Stimulated activated CD4-positive, alpha-beta T cell treated with anti-CD3 and anti-CD28 coated beads, TNF-alpha, amount 100 ng/mL, for 1 hour (primary cell): ENCODE results near the gene MAP4K4.

Source experiments
- DNase-seq, 3 donors: peaks; one replicate each; pipeline ENCODE4 v3.0.0-alpha.2; 2020; ENCODE audit warnings: low read depth in 3 of 3, low spot score in 1 of 3

MAP4K4 gene

DNA sequence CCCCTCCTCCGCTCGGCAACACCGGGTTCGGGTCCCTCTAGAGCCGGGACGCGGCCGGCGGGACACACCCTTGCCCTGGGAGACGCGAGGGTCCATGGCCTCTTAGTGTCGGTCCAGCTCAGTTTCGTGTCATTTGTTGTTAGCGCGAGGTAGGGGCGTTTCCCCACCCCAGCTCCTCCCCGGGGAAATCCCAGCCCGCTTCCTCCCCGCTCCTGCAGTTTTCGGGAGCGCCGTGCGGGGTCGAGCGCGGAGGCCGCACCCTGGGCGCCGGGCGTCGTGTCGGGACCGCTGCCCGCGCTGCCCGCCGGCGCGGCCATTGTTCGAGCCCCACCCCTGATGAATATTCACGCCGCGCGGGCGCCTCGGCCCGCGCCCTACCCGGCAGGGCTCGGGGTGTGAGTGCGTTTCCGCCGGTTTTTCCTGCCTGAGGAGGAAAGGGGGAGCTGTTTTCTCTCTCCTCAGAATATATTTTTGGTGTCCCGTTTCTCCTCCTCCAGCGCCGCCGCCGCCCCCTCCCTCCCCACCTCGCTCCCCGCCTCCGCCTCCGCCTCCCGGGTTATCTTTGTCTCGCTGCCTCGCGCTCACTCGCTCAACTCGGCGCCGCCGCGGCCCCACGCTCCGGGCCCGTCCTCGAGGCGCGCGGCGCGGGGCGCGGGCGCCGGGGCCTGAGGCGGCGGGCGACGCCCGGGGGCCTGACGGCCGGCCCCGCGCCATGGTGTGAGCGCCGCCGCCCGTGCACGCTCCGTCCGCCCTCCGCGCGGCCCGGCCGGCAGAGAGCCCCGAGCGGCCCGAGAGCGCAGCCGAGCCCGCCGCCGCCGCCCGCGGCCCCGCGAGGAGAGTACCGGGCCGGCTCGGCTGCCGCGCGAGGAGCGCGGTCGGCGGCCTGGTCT, at the start of gene MAP4K4:
MAP4K4 (plus strand) TSS at position 584 of the 890 bp plus-strand sequence. CDS start 374 bp downstream, outside the sequence.
- DNase-seq = peak; percentile 56 to 64 (median 63)

DNA sequence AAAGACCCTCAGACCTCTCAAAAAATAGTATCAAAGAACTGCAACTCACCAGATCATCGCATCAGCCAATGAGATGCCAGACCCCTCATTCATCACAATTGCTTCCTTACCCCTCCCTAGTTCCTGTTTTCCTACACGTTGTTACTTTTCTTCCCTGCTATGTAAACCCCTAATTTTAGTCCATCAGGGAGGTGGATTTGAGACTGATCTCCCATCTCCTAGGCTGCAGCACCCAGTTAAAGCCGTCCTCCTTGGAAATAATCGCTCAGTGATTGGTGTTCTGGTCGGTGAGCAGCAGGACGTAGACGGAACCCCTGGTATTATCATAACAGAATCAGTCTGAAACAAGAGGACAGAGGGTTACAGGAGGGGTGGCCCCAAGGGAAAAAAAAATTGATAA, 44.0 kb upstream of the MAP4K4 start:
- DNase-seq = no peak

DNA sequence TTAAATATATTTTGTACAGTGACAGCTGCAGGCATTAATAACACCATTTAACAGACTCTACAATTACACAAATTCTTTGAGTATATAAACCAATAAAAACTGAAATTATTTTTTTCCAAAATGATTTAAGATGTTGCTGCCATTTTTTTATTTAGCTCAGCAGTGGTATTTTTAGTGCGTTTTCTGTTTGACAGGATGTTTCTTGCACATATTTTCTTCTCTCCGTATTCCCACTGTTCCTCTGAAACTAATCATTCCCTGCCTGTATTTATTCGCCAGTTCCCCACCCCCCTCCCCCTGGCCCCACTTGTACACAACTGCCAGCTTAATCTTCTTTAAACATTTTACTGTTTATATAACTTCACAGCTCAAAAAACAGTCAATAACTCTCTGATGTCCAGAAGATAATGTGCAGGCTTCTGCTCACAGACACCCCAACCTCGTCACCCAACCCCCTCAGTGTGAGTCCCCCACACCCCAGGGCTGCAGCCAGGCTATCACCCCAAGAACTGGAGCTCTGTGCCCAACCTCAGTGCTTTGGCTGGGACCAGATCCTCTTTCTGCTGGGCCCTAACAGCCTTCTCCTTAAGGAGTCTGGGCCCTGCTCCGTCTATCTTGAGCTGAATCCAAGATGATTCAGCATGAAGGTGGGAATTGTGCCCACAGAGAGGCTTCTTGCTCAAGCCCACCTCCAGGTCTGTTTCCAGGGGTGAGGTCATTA, 41.6 kb upstream of the MAP4K4 start:
- no peak for DNase-seq

DNA sequence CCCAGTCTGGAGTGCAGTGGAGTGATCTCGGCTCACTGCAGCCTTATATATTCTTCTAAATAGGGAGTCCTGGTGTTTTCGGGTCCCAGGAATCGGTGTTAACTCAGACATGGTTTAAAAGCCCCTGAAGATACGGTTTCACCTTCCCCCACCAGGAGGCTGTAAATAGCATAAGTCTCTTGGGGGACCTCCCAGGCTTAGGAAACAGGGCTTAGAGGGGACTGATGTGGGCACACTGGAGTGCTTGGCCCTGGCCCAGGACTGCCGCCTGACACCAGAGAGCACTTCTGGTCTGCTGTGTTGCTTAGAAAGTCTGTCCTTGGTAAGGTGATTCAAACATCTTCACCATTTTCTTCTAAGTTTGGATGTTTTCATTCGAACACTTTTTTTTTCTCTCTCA, 39.7 kb upstream of the MAP4K4 start:
- no peak for DNase-seq

DNA sequence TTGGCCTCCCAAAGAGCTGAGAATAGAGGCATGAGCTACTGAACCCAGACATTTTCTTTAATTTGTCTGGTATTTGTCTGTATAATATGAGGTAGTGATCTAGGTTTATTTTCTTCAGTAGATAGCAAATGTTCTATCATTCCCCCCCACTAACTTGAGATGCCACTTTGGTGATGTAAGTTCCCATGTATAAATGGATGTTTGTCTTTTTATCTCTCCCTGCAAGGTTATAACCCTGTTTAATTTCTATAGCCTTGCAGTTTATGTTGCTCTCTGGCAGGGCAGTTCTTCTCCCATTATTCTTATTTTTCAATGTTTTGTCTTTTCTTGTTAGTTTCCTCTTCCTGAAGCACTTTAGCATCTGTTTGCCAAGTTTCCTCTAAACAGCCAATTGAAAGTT, 39.1 kb upstream of the MAP4K4 start:
- no peak for DNase-seq

DNA sequence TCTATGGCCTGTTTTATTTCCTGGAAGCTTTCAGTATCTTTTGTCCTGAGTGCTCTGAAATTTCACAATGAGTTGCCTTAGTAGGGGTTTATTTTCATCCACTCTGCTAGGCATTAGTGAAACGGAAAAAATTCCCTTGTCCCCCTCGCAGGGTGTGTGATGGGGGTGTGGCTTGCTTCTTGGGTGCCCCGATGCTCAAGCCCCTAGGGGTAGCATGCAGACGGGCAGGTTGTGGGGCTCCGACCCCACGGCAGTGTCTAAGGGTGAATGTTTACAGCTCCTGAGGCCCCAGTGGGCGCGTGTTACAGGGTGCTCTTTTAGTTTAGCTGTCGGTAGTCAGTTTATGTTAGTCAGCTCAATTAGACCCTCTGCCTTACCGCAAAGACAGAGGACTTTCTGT, 32.2 kb upstream of the MAP4K4 start:
- DNase-seq = no peak

DNA sequence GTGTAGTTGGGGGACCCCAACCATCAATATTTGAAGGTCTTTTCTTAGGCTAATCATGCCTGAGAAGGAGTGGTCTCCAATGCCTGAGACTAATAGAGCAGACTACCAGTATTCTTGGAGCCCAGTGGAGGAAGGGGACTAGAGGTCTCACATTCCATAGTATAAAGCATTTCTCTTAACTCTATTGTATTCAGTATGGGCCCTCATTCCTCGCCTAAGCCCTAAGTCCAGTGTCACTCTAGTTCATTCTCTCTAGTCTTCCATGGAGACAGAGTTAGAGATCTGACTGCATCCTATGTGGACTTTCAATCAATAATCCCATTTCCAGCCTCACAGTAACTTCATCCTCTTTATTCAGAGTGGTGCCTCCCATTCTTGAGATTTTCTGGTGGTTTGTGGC, 29.7 kb upstream of the MAP4K4 start:
- DNase-seq = no peak

DNA sequence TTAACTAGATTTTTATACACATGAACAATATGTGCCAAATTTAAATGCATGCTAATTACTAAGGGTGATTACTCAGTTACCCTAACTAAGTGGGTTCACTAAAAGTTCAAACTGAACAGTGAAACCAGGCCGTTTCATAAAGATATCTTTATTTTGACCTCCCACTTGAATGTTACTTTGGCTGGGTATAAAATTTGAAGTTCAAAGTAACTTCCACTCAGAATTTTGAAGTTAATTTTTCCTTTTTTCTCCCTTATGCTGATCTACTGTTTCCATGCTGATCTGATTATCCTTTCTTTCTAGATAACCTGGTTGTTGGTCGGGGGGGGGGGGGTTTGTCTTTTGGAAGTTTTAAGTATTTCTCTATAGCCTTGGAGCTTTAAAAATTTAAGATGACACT, 25.5 kb upstream of the MAP4K4 start:
- no peak for DNase-seq

DNA sequence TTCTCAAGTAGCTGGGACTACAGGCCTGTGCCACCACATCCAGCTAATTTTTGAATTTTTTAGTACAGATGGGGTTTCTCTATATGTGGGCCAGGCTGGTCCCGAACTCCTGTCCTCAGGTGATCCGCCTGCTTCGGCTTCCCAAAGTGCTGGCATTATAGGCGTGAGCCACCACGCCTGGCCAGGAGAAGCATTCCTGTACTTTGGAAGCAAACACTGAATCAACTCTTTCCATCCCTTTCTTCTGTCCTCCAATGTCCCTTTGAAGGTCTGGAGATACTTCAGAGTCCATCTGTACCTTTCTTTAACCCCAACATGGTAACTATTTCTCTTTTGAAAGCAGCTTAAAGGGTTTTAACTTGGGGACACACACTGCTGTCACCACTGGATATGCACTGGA, 23.6 kb upstream of the MAP4K4 start:
- no peak for DNase-seq

DNA sequence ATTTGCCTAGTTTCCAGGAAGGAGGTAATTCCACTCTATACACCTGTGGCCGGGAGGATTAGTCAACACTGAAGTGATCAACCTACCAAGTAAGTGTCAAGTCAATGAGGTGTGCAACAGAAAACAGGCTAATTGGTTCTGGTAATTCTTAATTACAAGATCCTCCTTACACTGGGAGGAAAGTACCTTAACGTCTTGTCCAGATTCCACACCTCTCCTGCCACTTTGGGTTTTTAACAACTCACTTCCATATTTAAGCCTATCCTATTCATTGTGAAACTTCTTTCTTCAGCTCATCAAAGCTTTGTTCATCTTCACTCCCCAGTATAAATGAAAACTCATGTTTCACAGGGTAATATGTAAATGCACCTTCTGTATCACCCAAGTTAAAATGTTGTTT, 22.0 kb upstream of the MAP4K4 start:
- DNase-seq = no peak

DNA sequence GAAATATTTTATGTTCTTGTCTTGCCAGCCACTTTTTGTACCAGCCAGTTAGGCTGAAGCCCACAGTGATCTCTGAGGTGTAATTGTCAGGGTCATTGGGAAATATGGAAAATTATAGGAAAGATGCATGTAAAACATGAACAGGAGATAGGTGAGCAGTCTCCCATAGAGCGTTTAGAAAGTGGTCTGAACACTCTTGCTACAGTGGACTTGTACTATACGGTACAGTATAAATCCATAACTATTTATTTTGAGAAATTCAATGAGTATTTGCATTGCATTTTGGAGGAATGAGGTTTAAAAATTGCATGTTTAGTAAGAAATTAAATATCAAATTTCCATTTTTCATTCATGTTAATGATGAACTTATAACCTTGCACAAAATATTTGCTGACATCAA, 20.8 kb upstream of the MAP4K4 start:
- no peak for DNase-seq

DNA sequence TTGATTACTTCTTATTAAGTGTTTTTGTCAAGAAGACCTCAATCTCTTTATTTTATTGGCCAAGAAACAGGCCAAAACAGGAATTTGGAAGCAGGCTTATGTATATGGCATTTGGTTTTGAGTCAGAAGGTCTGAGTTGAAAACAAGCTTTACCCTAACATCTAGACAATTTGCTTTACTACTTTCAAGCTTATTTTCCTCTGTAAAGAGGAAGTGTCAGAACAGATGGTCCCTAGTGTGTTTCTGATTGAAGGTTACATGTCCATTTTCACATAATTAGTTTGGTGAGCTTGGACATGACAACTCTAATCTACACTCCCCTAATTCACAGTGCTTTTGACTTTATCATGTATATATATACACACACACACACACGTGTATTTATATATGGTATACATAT, 19.8 kb upstream of the MAP4K4 start:
- no peak for DNase-seq

DNA sequence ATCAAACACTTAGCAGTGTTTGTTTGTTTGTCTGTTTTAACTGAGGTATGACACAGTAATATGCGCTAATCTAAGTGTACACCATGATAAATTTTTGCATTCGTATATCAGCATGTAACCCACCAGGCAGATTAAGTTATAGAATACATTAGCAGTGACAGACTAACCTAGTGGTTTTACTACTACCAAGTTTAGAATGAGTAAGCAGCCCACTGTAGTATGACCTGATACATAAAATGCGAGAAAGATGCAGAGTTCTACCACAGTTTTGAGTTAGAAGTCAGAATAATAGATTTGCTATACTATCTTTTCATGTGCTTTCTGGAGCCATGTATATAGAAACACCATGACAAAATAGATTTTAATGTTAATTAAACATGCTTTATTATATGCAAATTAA, 19.1 kb upstream of the MAP4K4 start:
- DNase-seq = no peak

DNA sequence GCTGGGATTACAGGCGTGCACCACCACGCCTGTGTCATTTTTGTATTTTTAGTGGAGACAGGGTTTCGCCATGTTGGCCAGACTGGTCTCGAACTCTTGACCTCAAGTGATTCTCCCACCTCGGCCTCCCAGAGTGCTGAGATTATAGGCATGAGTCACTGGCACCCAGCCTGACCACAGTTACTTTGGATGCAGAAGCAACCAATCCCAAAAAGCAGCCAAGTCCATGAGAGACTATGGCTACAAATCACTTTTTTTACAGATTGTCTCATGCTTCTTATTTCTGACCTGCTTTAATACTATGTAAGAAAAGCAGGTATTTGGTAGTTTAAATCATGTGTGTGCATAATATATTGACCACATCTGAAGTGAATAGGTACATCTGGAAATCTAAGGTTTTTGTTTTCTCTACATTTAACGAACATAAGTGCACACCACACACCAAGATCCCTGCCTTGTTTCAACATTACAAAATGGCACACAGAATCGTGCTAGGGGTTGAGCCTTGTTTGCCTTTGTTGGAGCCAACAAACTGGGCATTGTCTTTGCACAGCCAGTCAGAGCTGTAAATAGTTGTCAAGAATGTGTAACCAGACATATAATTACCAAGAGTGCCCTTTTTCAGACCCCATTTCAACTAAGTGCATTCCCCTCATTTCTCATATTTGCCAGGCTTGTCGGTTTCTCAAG, 18.3 kb upstream of the MAP4K4 start:
- DNase-seq = no peak

DNA sequence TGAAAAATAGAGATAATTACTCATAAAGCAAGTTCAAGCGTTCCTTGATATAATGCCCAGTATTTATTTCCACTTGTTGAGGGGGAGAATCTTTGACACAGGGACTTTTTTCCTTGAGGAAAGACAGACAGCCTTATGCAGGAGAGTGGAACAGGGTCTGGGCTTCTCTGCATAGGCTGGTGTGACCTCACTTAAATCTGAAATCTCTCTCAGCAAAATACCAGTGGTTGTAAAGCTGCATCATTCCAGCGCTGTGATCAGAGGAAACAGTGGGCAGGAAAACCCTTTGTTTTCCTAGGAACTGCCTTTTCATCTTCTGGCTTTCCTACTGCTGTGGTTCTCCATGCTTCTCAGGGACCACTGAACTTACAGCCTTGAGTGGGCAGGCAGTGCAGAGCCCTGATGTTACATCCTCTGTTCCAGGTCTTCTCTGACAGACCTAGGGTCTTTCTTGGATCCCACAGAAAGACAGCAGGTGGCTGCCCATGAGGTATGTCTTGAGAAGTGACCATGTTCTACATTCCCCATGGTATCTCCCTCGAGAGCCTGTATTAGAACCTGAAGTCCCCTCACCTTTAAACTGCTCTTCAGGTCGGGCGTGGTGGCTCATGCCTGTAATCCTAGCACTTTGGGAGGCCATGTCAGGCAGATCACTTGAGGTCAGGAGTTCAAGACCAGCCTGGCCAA, 17.6 kb upstream of the MAP4K4 start:
- no peak for DNase-seq

DNA sequence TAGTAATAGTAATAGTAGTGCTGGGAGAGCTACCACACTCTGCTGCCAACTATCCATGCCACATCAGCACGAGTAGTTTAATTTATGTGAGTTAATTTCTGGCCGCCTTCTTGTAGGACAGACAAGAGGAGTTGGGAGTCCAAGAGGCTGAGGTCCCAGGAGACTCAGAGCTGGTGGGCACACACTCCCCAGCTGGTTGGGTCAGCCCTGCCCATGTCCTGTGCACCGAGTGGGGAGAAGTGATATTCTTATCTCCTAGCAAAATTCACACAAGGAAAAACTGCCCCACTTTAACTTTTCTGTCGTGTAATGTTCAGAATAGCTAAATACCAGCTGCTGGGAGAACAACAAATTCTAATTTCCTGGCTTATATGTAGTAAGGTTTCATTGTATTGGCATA, 15.2 kb upstream of the MAP4K4 start:
- DNase-seq = no peak

DNA sequence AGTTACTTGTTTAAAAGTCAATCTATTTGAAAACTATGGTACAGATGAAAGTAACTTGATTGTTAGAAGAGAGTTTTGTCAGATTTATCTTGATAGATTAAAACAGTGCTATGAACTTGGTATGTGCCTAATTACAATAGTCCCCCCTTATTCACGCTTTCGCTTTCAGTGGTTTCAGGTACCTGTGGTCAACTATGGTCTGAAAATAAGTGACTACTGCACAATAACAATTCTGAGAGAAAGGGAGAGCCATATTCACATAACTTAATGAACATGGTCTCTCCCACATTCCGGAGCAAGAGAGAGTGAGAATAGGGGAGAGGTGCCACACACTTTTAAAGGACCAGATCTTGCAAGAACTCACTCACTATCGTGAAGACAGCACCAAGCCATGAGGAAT, 13.2 kb upstream of the MAP4K4 start:
- DNase-seq = no peak

DNA sequence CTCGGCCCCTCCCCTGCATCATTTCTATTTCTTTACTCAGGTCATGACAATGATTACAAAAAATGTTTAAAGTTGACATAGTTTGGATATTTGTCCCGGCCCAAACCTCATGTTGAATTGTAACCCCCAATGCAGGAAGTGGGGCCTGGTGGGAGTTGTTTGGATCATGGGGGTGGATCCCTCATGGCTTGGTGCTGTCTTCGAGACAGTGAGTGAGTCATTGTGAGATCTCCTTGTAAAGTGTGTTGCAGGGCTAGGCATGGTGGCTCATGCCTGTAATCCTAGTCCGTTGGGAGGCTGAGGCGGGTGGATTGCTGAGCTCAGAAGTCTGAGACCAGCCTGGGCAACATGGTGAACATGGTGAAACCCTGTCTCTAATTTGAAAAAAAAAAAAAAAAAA, 9.2 kb upstream of the MAP4K4 start:
- no peak for DNase-seq

DNA sequence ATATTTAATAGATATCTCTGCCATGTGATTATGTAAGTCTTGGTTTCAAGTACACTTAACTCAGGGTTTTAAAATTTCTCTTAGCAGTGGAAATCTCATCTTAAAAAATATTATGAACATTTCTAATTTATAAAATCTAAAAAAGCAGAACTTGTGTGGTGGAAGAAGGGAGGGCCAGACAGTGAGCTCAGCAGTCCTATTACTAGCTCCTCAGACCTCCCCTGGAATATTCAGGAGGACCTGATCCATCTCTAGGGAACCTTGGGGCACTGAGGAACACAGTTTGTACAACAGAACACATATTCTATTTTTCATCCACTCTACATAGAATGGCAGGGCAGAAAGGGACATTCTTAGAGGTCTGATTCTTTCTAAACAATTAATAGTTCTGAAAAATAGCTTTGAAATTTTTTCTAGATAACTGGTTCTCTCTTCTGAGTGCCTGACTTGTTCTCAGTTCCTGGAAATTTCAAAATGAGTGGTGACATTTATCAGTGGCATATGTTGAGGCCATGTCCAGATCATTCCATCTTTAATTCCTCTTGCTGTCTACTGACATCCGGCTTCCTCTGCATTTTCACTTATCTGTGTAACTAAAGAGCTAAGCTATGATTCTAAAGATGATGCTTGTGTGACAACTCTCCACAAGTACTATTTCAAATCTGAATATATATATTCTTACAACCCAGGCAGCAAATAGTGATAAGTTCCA, 8.2 kb upstream of the MAP4K4 start:
- no peak for DNase-seq

DNA sequence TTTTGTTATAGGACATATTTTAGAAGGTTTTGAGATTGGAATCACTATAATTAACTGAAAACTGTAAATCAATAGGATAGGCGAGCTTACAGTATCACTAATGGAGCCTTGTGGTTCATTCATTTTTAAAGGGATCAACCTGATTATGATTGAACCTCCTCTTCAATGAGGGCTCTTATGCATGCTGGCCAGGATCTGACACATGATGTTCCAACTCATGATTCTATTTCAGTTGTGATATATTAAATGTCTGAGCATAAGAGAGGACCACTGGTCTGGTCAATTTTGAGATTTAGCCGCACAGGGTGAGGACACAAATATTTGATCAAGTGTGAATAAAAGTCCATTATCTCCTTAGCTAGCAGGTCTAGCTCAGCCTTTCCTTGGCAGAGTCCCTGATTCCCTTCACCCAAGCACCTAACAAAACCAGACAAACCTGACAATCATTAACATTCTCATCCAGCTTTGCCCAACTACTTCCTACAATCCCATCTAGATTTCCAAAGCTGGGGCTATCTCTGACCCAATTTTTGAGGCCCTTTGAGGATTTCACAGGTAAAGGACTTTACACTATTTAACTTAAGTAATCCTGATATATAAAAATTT, 6.9 kb upstream of the MAP4K4 start:
- DNase-seq = no peak
